Activated CD4-positive, alpha-beta T cell treated with anti-CD3 and anti-CD28 coated beads for 48 hours (primary cell): ENCODE measurements around the gene SCGN.
"Not testable (repeated sequence)": the region's sequence is repeated elsewhere in the genome, so short reads cannot be mapped to it uniquely, and the experiment has no call there.

Experiments
- DNase-seq: peaks from one replicate; pipeline ENCODE4 v3.0.0-alpha.2; 2020

SCGN gene

GRCh38 chr6:25732468-25733198 lies 80.6 kb downstream of the SCGN start:
- DNase-seq: no peak

GRCh38 chr6:25735261-25735660 lies 83.2 kb downstream of the SCGN start:
- no peak for DNase-seq

GRCh38 chr6:25743868-25744267 lies 91.9 kb downstream of the SCGN start:
- DNase-seq: no peak

GRCh38 chr6:25745836-25746235 lies 93.8 kb downstream of the SCGN start:
- DNase-seq: no peak

GRCh38 chr6:25746968-25747367 lies 95.0 kb downstream of the SCGN start:
- DNase-seq: no peak

- DNase-seq: no peak
Observed at GRCh38 chr6:25747477-25747876, 95.5 kb downstream of the SCGN start.

GRCh38 chr6:25748049-25748448 lies 96.0 kb downstream of the SCGN start:
- DNase-seq: no peak

GRCh38 chr6:25748601-25749517 lies 96.8 kb downstream of the SCGN start:
- not testable (repeated sequence) for DNase-seq

GRCh38 chr6:25749837-25750236 lies 97.8 kb downstream of the SCGN start:
- DNase-seq: no peak

- no peak for DNase-seq
Observed at GRCh38 chr6:25750906-25751305, 98.9 kb downstream of the SCGN start.
